HEK293 (cell line): ENCODE data around the gene AATK.

Experiments
- CTCF ChIA-PET: fragments of 350-600 bp; formaldehyde crosslinking; extraction: SDS; loops from one replicate; lab custom pipeline; 2021; ENCODE audit warnings: antibody characterized with exemption; lab: Yijun Ruan, JAX
- POLR2A ChIA-PET: fragments of 300-600 bp; formaldehyde crosslinking; extraction: SDS; loops from one replicate; lab custom pipeline; 2020; ENCODE audit warnings: antibody characterized with exemption, inconsistent platforms; lab: Yijun Ruan, JAX
- H3K27ac ChIP-seq: fragments of 200-500 bp; sonication (Bioruptor generic); 2 replicates; pipeline ENCODE4 v1.5.1; 2014; ENCODE audit warnings: low read depth, low read length, control low read depth, inconsistent platforms; ENCODE audit errors: extremely low read depth
- H3K36me3 ChIP-seq, 2 experiments: fragments of 200-500 bp in 1 of 2; sonication (Bioruptor generic) in 1 of 2; 1 replicate in 1 of 2; 2 replicates in 1 of 2; pipeline ENCODE4 v1.5.1; 2014 to 2017; ENCODE audit warnings: inconsistent platforms in 2 of 2, low read length in 2 of 2; ENCODE audit not compliant: control insufficient read depth in 2 of 2, insufficient read depth in 1 of 2
- H3K4me1 ChIP-seq: fragments of 200-500 bp; sonication (Bioruptor generic); 2 replicates; pipeline ENCODE4 v1.5.1; 2014; ENCODE audit warnings: mild to moderate bottlenecking, low read length, inconsistent platforms; ENCODE audit not compliant: control insufficient read depth, insufficient read depth
- H3K4me3 ChIP-seq: 2 replicates; pipeline ENCODE4 v1.5.1; 2011; ENCODE audit warnings: low read depth, mild to moderate bottlenecking, control low read depth, low read length, moderate library complexity
- H3K9me3 ChIP-seq: fragments of 200-500 bp; sonication (Bioruptor generic); 2 replicates; pipeline ENCODE4 v1.5.1; 2014; ENCODE audit warnings: low read depth, low read length, inconsistent platforms; ENCODE audit not compliant: control insufficient read depth, insufficient read depth
- GLI2 ChIP-seq: fragments of 450-650 bp; formaldehyde crosslinking; IDR thresholded peaks from 2 replicates; pipeline ENCODE4; 2017; ENCODE audit warnings: missing biosample characterization, missing genetic modification characterization, low read depth, borderline replicate concordance
- GLIS2 ChIP-seq: fragments of 450-650 bp; formaldehyde crosslinking; IDR thresholded peaks from 2 replicates; pipeline ENCODE4 v1.5.1; 2016; ENCODE audit warnings: missing biosample characterization, missing genetic modification characterization
- KLF1 ChIP-seq: fragments of 450-650 bp; formaldehyde crosslinking; IDR thresholded peaks from 2 replicates; pipeline ENCODE4 v1.5.1; 2016; ENCODE audit warnings: missing biosample characterization, missing genetic modification characterization
- KLF17 ChIP-seq: fragments of 450-650 bp; formaldehyde crosslinking; IDR thresholded peaks from 2 replicates; pipeline ENCODE4 v1.5.1; 2016; ENCODE audit warnings: missing biosample characterization, missing genetic modification characterization
- PATZ1 ChIP-seq: fragments of 450-650 bp; formaldehyde crosslinking; IDR thresholded peaks from 2 replicates; pipeline ENCODE4 v1.5.1; 2016; ENCODE audit warnings: missing biosample characterization, missing genetic modification characterization
- SCRT2 ChIP-seq: fragments of 450-650 bp; formaldehyde crosslinking; IDR thresholded peaks from 2 replicates; pipeline ENCODE4 v1.5.1; 2016; ENCODE audit warnings: missing biosample characterization, missing genetic modification characterization
- ZBTB44 ChIP-seq: fragments of 450-650 bp; IDR thresholded peaks from 2 replicates; pipeline ENCODE4 v1.5.1; 2018; ENCODE audit warnings: missing biosample characterization, mild to moderate bottlenecking, missing genetic modification characterization
- ZNF138 ChIP-seq: fragments of 450-650 bp; formaldehyde crosslinking; IDR thresholded peaks from 2 replicates; pipeline ENCODE4 v1.5.1; 2016; ENCODE audit warnings: missing biosample characterization, missing genetic modification characterization, borderline replicate concordance
- ZNF174 ChIP-seq: fragments of 450-650 bp; formaldehyde crosslinking; IDR thresholded peaks from 2 replicates; pipeline ENCODE4 v1.5.0; 2017; ENCODE audit warnings: missing biosample characterization, mild to moderate bottlenecking, missing genetic modification characterization
- ZNF280D ChIP-seq: fragments of 450-650 bp; formaldehyde crosslinking; IDR thresholded peaks from 2 replicates; pipeline ENCODE4 v1.5.1; 2016; ENCODE audit warnings: missing biosample characterization, missing genetic modification characterization
- ZNF449 ChIP-seq: fragments of 450-650 bp; formaldehyde crosslinking; IDR thresholded peaks from 2 replicates; pipeline ENCODE4 v1.5.1; 2017; ENCODE audit warnings: missing biosample characterization, mild to moderate bottlenecking, missing genetic modification characterization, moderate library complexity
- ZNF501 ChIP-seq: fragments of 450-650 bp; formaldehyde crosslinking; IDR thresholded peaks from 2 replicates; pipeline ENCODE4 v1.5.1; 2016; ENCODE audit warnings: missing biosample characterization, missing genetic modification characterization
- ZNF660 ChIP-seq: fragments of 450-650 bp; IDR thresholded peaks from 2 replicates; pipeline ENCODE4 v1.5.1; 2018; ENCODE audit warnings: missing biosample characterization, mild to moderate bottlenecking, missing genetic modification characterization
- ZNF830 ChIP-seq: fragments of 450-650 bp; IDR thresholded peaks from 2 replicates; pipeline ENCODE4 v1.5.0; 2018; ENCODE audit warnings: missing biosample characterization, missing genetic modification characterization, low read depth, mild to moderate bottlenecking, moderate library complexity

Gene AATK

GRCh38 chr17:81093619-81094508, 72.2 kb downstream of the AATK start:
- Histone ChIP-seq H3K9me3 (no peaks in the 10 kb centered on the region), H3K36me3 (no peaks in the 10 kb centered on the region), H3K27ac (no peak overlapping the region)
- POLR2A ChIA-PET = interaction anchor here (0.5 to 2.5 kb wide), 5 partner anchors 43 to 1283 kb away, joined by 3 to 20 read pairs (median 10); partner anchors contain the start of gene BAIAP2
- TF ChIP-seq GLI2 (tag by site-specific recombination) (no peak), ZNF830 (tag by site-specific recombination) (no peak), PATZ1 (tag by site-specific recombination) (peak; percentile 32; the same call in 1 of the 2 replicates), SCRT2 (tag by site-specific recombination) (0 out of 2 replicates have a peak, but pooled peaks have one; percentile 10), KLF17 (tag by site-specific recombination) (no peak), ZNF174 (tag by site-specific recombination) (no peak), ZNF660 (tag by site-specific recombination) (peak; percentile 87), GLIS2 (tag by site-specific recombination) (peak; percentile 24)
- TF ChIP-seq, all 188 proteins: peak for 4
- peaks cover 17% of the 10 kb centered on the region for H3K4me1 ChIP-seq
- H3K4me3 ChIP-seq = no peak overlapping the region
- CTCF ChIA-PET = interaction anchor here (0.7 to 7.1 kb wide), 8 partner anchors 8 to 112 kb away, joined by 3 to 109 read pairs (median 4); no protein-coding TSS in a partner anchor

GRCh38 chr17:81092518-81093095, 73.4 kb downstream of the AATK start:
- CTCF ChIA-PET = interaction anchor here (0.5 to 1.1 kb wide), 4 partner anchors 9 to 35 kb away, joined by 3 to 4 read pairs (median 3); no protein-coding TSS in a partner anchor
- TF ChIP-seq ZNF501 (tag by site-specific recombination) (no peak), ZNF138 (tag by site-specific recombination) (no peak), ZNF280D (no peak), ZBTB44 (tag by site-specific recombination) (no peak), KLF1 (tag by site-specific recombination) (peak; percentile 93), ZNF449 (tag by site-specific recombination) (peak; percentile 46; the same call in 1 of the 2 replicates)
- Histone ChIP-seq H3K36me3 (peaks cover 0 to 10% of the 10 kb centered on the region in 2 experiments; a peak in 1 of 3 replicates), H3K4me1 (peaks cover 15% of the 10 kb centered on the region), H3K9me3 (no peaks in the 10 kb centered on the region), H3K4me3 (no peak overlapping the region), H3K27ac (no peak overlapping the region)
- POLR2A ChIA-PET = no interaction called here
